GM19043 (cell line): ENCODE data around the gene GABRE.
"Not testable (repeated sequence)": the region's sequence is repeated elsewhere in the genome, so short reads cannot be mapped to it uniquely, and the experiment has no call there.

Experiments
- ATAC-seq: cut with Tn5 transposase; IDR thresholded peaks from one replicate; pipeline ENCODE4 v1.9.1; 2021; ENCODE audit warnings: low read depth; ENCODE audit not compliant: unreplicated experiment

GABRE gene

GRCh38 chrX:151973060-151973661, 1.3 kb downstream of the GABRE start:
- ATAC-seq = no peak

GRCh38 chrX:151970661-151971060, 3.8 kb downstream of the GABRE start:
- ATAC-seq = no peak

GRCh38 chrX:151970027-151970426, 4.4 kb downstream of the GABRE start:
- no peak for ATAC-seq

- ATAC-seq = no peak
Measured at GRCh38 chrX:151966236-151966635, 8.2 kb downstream of the GABRE start.

GRCh38 chrX:151962034-151962433, 12.4 kb downstream of the GABRE start:
- ATAC-seq = no peak

GRCh38 chrX:151958101-151958500, 16.4 kb downstream of the GABRE start:
- no peak for ATAC-seq

GRCh38 chrX:151954730-151955129, 19.7 kb downstream of the GABRE start:
- no peak for ATAC-seq

- no peak for ATAC-seq
Measured at GRCh38 chrX:151938172-151938571, 36.3 kb downstream of the GABRE start.

- no peak for ATAC-seq
Measured at GRCh38 chrX:151935358-151935757, 39.1 kb downstream of the GABRE start.

- no peak for ATAC-seq
Measured at GRCh38 chrX:151929126-151929525, 45.4 kb downstream of the GABRE start.

GRCh38 chrX:151923648-151924047, 50.8 kb downstream of the GABRE start:
- no peak for ATAC-seq

- ATAC-seq = no peak
Measured at GRCh38 chrX:151922692-151923091, 51.8 kb downstream of the GABRE start.

- ATAC-seq = no peak
Measured at GRCh38 chrX:151921866-151922265, 52.6 kb downstream of the GABRE start.

GRCh38 chrX:151921292-151921691, 53.2 kb downstream of the GABRE start:
- ATAC-seq = no peak

- ATAC-seq = no peak
Measured at GRCh38 chrX:151920530-151920929, 53.9 kb downstream of the GABRE start.

GRCh38 chrX:151920101-151920500, 54.4 kb downstream of the GABRE start:
- no peak for ATAC-seq

- ATAC-seq = no peak
Measured at GRCh38 chrX:151919610-151920009, 54.9 kb downstream of the GABRE start.

- ATAC-seq = not testable (repeated sequence)
Measured at GRCh38 chrX:151918736-151919135, 55.7 kb downstream of the GABRE start.

- no peak for ATAC-seq
Measured at GRCh38 chrX:151912780-151913179, 61.7 kb downstream of the GABRE start, which contains the start of gene MAGEA4. Gene MAGEA4 (plus strand): TSS chrX:151912889. CDS start chrX:151923665, 10,776 bp downstream.

GRCh38 chrX:151912221-151912620, 62.3 kb downstream of the GABRE start:
- ATAC-seq = no peak

GRCh38 chrX:151904989-151905388, 69.5 kb downstream of the GABRE start:
- ATAC-seq = no peak
